Naive thymus-derived CD4-positive, alpha-beta T cell (primary cell): ENCODE data around the gene DOCK9. TPM values are rescaled to one million over a fixed set of nuclear protein-coding genes. Genes with fewer than 3 reads are reported as not detected.
A peak's percentile ranks its signal among the peaks of the same experiment; 100 is the strongest.

Experiments
- ATAC-seq: fragments of 150-1000 bp; cut with Tn5 transposase; 2 replicates; pipeline ENCODE4 v1.10.0; 2021; ENCODE audit warnings: mild to moderate bottlenecking, moderate library complexity
- CTCF ChIA-PET: fragments of 350-600 bp; sonication (Branson Sonifier 250); formaldehyde crosslinking; loops from one replicate; lab custom pipeline; 2021; ENCODE audit warnings: antibody characterized with exemption; lab: Charles Lee
- POLR2A ChIA-PET: fragments of 350-600 bp; sonication (Branson Sonifier 250); formaldehyde crosslinking; loops from one replicate; lab custom pipeline; 2021; ENCODE audit warnings: antibody characterized with exemption, inconsistent platforms; lab: Charles Lee
- DNase-seq, 9 donors: peaks; one replicate each; pipeline versions ENCODE4 v3.0.0 to v3.0.0-alpha.2; 2020 to 2022; ENCODE audit warnings: mixed read lengths in 1 of 9
- H3K27ac ChIP-seq: one replicate; pipeline ENCODE4 v1.7.0; 2013; ENCODE audit warnings: mild to moderate bottlenecking, low read depth, low read length, moderate library complexity
- H3K27me3 ChIP-seq, 2 donors: one replicate each; pipeline ENCODE4 v1.7.0; 2013; ENCODE audit warnings: low read length in 2 of 2, mild to moderate bottlenecking in 2 of 2, moderate library complexity in 2 of 2; ENCODE audit not compliant: control insufficient read depth in 2 of 2, insufficient read depth in 2 of 2
- H3K36me3 ChIP-seq, 3 experiments: 1 replicate in 2 of 3; 2 replicates in 1 of 3; pipeline ENCODE4 v1.7.0; 2013; ENCODE audit warnings: low read length in 3 of 3, mild to moderate bottlenecking in 3 of 3, moderate library complexity in 1 of 3; ENCODE audit not compliant: insufficient read depth in 3 of 3, control insufficient read depth in 2 of 3
- H3K4me1 ChIP-seq, 2 donors: one replicate each; pipeline ENCODE4 v1.7.0; 2013; ENCODE audit warnings: low read length in 2 of 2, mild to moderate bottlenecking in 2 of 2, moderate library complexity in 1 of 2; ENCODE audit not compliant: control insufficient read depth in 2 of 2, insufficient read depth in 2 of 2
- H3K4me3 ChIP-seq: 2 replicates; pipeline ENCODE4 v1.7.0; 2013; ENCODE audit warnings: mild to moderate bottlenecking, low read length
- H3K9me3 ChIP-seq, 3 experiments: 1 replicate in 2 of 3; 2 replicates in 1 of 3; pipeline ENCODE4 v1.7.0; 2013; ENCODE audit warnings: low read length in 3 of 3; ENCODE audit not compliant: control insufficient read depth in 2 of 3
- H3K27ac Mint-ChIP-seq, 9 donors: one replicate each; pipeline ENCODE4 v1.8.0; 2020 to 2022; ENCODE audit warnings: mixed read lengths in 9 of 9, mild to moderate bottlenecking in 8 of 9, moderate library complexity in 5 of 9, inconsistent platforms in 2 of 9
- H3K27me3 Mint-ChIP-seq, 5 donors: one replicate each; pipeline ENCODE4 v1.8.0; 2021 to 2022; ENCODE audit warnings: mixed read lengths in 5 of 5, mild to moderate bottlenecking in 1 of 5
- H3K36me3 Mint-ChIP-seq, 5 donors: one replicate each; pipeline ENCODE4 v1.8.0; 2020 to 2022; ENCODE audit warnings: mixed read lengths in 5 of 5, mild to moderate bottlenecking in 3 of 5, inconsistent platforms in 1 of 5
- H3K4me1 Mint-ChIP-seq, 7 donors: one replicate each; pipeline ENCODE4 v1.8.0; 2020 to 2022; ENCODE audit warnings: mixed read lengths in 7 of 7, mild to moderate bottlenecking in 3 of 7, inconsistent platforms in 1 of 7
- H3K4me3 Mint-ChIP-seq, 10 donors: one replicate each; pipeline ENCODE4 v1.8.0; 2020 to 2022; ENCODE audit warnings: mild to moderate bottlenecking in 10 of 10, mixed read lengths in 10 of 10, moderate library complexity in 6 of 10, inconsistent platforms in 2 of 10
- H3K9me3 Mint-ChIP-seq, 11 donors: one replicate each; pipeline ENCODE4 v1.8.0; 2020 to 2022; ENCODE audit warnings: mixed read lengths in 11 of 11, mild to moderate bottlenecking in 4 of 11, inconsistent platforms in 1 of 11, moderate library complexity in 1 of 11
- intact Hi-C, 2 donors: fragments of 100-400 bp; cut with micrococcal nuclease; formaldehyde crosslinking; loops; one replicate each; pipeline ENCODE4 v1.15.1; 2023
- polyA plus RNA-seq, 2 donors: library from polyadenylated mRNA; unstranded; fragments of 300-500 nt; fragmentation: Illumina TruSeq; gene quantifications; one replicate each; pipeline ENCODE4 v1.2.3, GENCODE V29; 2021
- total RNA-seq, 6 experiments: library from RNA in 5 of 6; stranded (reverse) in 5 of 6; gene quantifications; 1 replicate in 5 of 6; 2 replicates in 1 of 6; pipeline ENCODE4 v1.2.3 and lab custom pipeline; 2021 to 2026

Gene DOCK9
- total and polyA plus RNA-seq, 7 experiments from 2014 or later: 22.2 to 214 (median 122) TPM

DNA sequence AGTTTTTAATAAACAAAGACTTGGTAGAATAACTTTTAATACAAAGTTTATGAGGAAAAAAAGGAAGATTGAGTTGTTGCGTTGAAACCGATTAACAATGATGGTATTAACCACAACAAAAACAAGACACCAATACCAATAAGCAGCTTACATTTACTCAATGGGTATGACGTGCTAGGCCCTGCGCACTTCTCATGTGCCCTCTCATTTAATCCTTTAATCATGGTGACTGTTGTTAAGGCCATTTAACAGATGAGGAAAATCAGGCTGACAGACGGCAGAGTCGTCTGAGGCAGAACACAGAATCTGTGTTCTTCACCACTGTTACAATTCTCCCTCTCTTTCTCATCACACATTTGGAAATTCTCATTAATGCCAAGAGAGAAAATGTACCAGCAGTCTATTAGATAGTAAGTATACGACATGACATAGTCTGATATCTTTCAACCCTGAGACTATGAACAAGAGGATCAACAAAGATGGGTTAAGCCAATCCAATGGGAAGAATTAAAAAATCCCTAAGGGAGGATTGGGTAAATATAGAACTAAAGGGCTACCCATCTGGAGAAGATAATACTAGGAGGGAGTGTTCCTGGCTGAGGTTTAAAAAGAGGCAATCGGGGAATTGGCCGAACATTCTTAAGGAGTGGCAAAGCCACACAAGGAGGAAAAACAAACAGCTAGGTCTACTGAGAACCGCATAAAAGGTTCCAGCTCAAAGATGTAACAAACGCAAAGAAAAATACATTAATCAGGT lies 54.0 kb downstream of the DOCK9 start:
- peaks cover 13 to 43% (median 37%) of the 10 kb centered on the region in 7 donors for H3K4me1 Mint-ChIP-seq
- H3K36me3 Mint-ChIP-seq: peaks cover 20 to 76% (median 65%) of the 10 kb centered on the region in 5 donors
- peaks cover 10 to 11% of the 10 kb centered on the region in 2 donors for H3K4me1 ChIP-seq
- ChIA-PET POLR2A (interaction anchor here (2.6 kb wide), 1 partner anchor 9 kb away, joined by 7 read pairs; no protein-coding TSS in a partner anchor), CTCF (interaction anchor here (0.7 kb wide), 1 partner anchor 17 kb away, joined by 3 read pairs; no protein-coding TSS in a partner anchor)
- ATAC-seq: no peak
- no peaks in the 10 kb centered on the region for H3K27me3 ChIP-seq
- peaks cover 0 to 24% (median 7%) of the 10 kb centered on the region in 3 experiments for H3K36me3 ChIP-seq
- H3K27ac ChIP-seq: no peak overlapping the region
- peak overlapping the region in 1 of 9 donors; percentile 34 for H3K27ac Mint-ChIP-seq
- intact Hi-C loops: no loop called here
- no peak for DNase-seq
- H3K4me3 ChIP-seq: no peak overlapping the region
- H3K9me3 ChIP-seq: no peaks in the 10 kb centered on the region
- H3K4me3 Mint-ChIP-seq: no peak overlapping the region
- H3K27me3 Mint-ChIP-seq: no peaks in the 10 kb centered on the region
- H3K9me3 Mint-ChIP-seq: peaks cover 0 to 2% (median 0%) of the 10 kb centered on the region in 11 donors

DNA sequence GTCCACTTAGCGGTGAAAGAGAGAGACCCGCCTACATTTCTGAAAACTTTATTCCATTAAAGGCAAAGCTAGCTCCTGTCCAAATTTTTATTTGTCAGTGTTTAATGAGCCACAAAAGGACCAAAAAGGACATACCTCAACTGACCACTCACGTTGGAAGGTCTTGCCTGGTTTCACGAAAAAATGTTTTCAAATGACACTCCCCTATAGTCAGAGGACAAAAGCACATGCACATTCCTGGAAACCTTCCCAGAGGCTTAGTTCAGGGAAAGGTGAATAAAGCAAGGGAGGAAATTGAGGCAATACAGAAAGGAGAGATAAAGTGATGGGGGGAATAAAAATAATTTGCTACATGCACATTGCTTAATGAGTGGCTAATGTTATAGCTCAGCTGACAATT lies 55.6 kb downstream of the DOCK9 start:
- Mint-ChIP-seq H3K4me3 (no peak overlapping the region), H3K9me3 (peaks cover 0 to 6% (median 0%) of the 10 kb centered on the region in 11 donors), H3K27ac (no peak overlapping the region), H3K4me1 (peaks cover 25 to 47% (median 41%) of the 10 kb centered on the region in 7 donors), H3K36me3 (peaks cover 23 to 78% (median 69%) of the 10 kb centered on the region in 5 donors), H3K27me3 (no peaks in the 10 kb centered on the region)
- Histone ChIP-seq H3K27ac (no peak overlapping the region), H3K27me3 (no peaks in the 10 kb centered on the region), H3K4me1 (peaks cover 12 to 16% of the 10 kb centered on the region in 2 donors), H3K9me3 (no peaks in the 10 kb centered on the region), H3K4me3 (no peak overlapping the region), H3K36me3 (peaks cover 0 to 24% (median 7%) of the 10 kb centered on the region in 3 experiments)
- ATAC-seq (no peak), DNase-seq (no peak)
- POLR2A ChIA-PET: no interaction called here
- CTCF ChIA-PET: no interaction called here
- intact Hi-C loops: no loop called here

DNA sequence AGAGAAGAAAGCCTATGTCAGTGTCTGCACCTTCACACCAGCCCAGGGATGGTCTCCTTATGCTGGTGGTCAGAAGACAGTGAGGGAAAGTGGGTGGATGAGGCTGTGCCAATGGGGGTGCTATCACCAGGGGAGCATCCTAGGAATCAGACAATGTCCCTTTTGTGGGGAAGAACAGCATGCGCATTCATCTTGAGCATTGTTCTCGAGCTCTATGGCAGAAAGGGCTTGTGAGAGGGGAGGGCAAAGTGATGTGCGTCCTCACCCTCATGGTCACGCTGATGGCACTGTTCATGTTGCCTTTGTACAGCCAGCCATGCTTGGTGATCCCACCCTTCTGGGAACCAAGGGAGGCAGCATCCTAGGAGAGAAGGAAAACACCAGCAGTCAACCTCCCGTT lies 56.1 kb downstream of the DOCK9 start:
- DNase-seq: no peak
- no peak overlapping the region for H3K4me3 ChIP-seq
- H3K4me3 Mint-ChIP-seq: no peak overlapping the region
- intact Hi-C loops: no loop called here
- H3K36me3 ChIP-seq: peaks cover 0 to 24% (median 7%) of the 10 kb centered on the region in 3 experiments
- peaks cover 25 to 46% (median 43%) of the 10 kb centered on the region in 7 donors for H3K4me1 Mint-ChIP-seq
- ChIA-PET CTCF (interaction anchor here (0.7 kb wide), 1 partner anchor 23 kb away, joined by 3 read pairs; no protein-coding TSS in a partner anchor), POLR2A (no interaction called here)
- H3K36me3 Mint-ChIP-seq: peaks cover 23 to 79% (median 69%) of the 10 kb centered on the region in 5 donors
- H3K27ac ChIP-seq: no peak overlapping the region
- H3K9me3 Mint-ChIP-seq: peaks cover 0 to 6% (median 0%) of the 10 kb centered on the region in 11 donors
- no peaks in the 10 kb centered on the region for H3K27me3 ChIP-seq
- ATAC-seq: no peak
- H3K9me3 ChIP-seq: no peaks in the 10 kb centered on the region
- H3K27ac Mint-ChIP-seq: no peak overlapping the region
- H3K4me1 ChIP-seq: peaks cover 12 to 16% of the 10 kb centered on the region in 2 donors
- no peaks in the 10 kb centered on the region for H3K27me3 Mint-ChIP-seq

DNA sequence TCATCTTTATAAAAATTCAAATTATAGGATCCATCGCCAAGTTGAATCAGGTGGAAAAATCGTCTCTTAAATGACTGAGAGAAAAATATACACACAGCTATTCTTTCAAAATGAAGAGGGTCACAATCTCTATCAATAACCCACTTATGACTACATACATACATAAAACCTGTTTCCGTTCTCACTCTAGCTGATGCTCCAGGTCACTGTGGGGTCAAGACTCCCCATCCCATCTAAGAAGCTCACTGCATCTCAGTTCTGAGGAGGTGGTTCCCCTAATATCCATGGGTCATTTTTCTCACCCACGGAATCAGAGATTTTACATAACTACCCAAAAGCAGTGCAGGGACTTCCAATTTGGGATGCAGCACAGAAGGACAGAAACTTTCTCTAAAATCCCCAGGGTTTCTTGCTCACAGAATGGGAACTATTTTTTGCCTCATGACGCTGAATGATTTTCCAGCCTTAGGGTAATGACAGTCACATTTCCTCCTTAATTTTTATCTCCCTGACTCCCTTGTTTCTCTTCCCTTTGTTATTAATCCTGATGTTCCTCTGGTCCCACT lies 56.8 kb downstream of the DOCK9 start:
- H3K9me3 Mint-ChIP-seq: peaks cover 0 to 6% (median 0%) of the 10 kb centered on the region in 11 donors
- POLR2A ChIA-PET: interaction anchor here (0.5 kb wide), 1 partner anchor 29 kb away, joined by 4 read pairs; no protein-coding TSS in a partner anchor

DNA sequence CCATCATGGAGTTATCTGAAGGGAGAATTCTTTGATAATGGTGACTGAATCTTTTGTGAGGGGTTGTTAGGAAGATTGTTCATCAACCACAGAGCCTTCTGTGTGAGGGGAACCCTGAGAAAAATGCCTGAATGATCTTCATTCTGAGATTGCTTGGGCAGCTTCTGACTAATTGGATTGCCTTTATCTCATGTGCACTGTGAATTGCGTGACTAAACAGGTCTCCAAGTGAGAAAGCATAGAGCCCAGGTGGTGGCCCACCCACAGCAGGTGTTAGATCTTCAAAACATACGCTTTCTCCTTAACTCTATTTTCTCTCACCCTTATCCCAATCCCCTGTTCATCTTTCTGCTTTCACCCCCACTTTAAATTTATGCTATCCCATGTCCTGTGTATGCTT lies 58.3 kb downstream of the DOCK9 start:
- Mint-ChIP-seq H3K36me3 (peaks cover 36 to 83% (median 70%) of the 10 kb centered on the region in 5 donors), H3K9me3 (peaks cover 0 to 6% (median 0%) of the 10 kb centered on the region in 11 donors), H3K4me3 (peak overlapping the region in 6 of 10 donors; percentile 4 to 55 (median 33)), H3K27me3 (no peaks in the 10 kb centered on the region), H3K4me1 (peaks cover 27 to 59% (median 41%) of the 10 kb centered on the region in 7 donors), H3K27ac (peak overlapping the region in 7 of 9 donors; percentile 31 to 82 (median 67))
- ChIA-PET CTCF (interaction anchor here (1.1 kb wide), 1 partner anchor 11 kb away, joined by 3 read pairs; no protein-coding TSS in a partner anchor), POLR2A (interaction anchor here (1.2 kb wide), 1 partner anchor 282 kb away, joined by 3 read pairs; the partner anchor contains the start of gene UBAC2)
- ATAC-seq (no peak), DNase-seq (no peak)
- peaks cover 4 to 44% (median 7%) of the 10 kb centered on the region in 3 experiments for H3K36me3 ChIP-seq
- intact Hi-C loops: loop anchor here in 1 of 2 donors (10.0 kb wide), 1 partner anchor 1485 kb away; the partner anchor contains the start of gene RAP2A
- H3K27ac ChIP-seq: no peak overlapping the region
- H3K9me3 ChIP-seq: no peaks in the 10 kb centered on the region
- H3K4me1 ChIP-seq: peaks cover 12 to 16% of the 10 kb centered on the region in 2 donors
- H3K27me3 ChIP-seq: no peaks in the 10 kb centered on the region
- H3K4me3 ChIP-seq: no peak overlapping the region

More for the DNA sequence above, 56.8 kb downstream of the DOCK9 start:
- peaks cover 25 to 46% (median 40%) of the 10 kb centered on the region in 7 donors for H3K4me1 Mint-ChIP-seq
- DNase-seq (no peak), ATAC-seq (no peak)
- H3K27ac Mint-ChIP-seq: peak overlapping the region in 3 of 9 donors; percentile 3 to 22 (median 19)
- Histone ChIP-seq H3K4me1 (peaks cover 12 to 16% of the 10 kb centered on the region in 2 donors), H3K27me3 (no peaks in the 10 kb centered on the region), H3K9me3 (no peaks in the 10 kb centered on the region), H3K36me3 (peaks cover 0 to 29% (median 7%) of the 10 kb centered on the region in 3 experiments), H3K4me3 (no peak overlapping the region), H3K27ac (no peak overlapping the region)
- no peaks in the 10 kb centered on the region for H3K27me3 Mint-ChIP-seq
- peak overlapping the region in 1 of 10 donors; percentile 10 for H3K4me3 Mint-ChIP-seq
- CTCF ChIA-PET: interaction anchor here (0.7 kb wide), 1 partner anchor 24 kb away, joined by 3 read pairs; no protein-coding TSS in a partner anchor
- intact Hi-C loops: no loop called here
- H3K36me3 Mint-ChIP-seq: peaks cover 23 to 77% (median 68%) of the 10 kb centered on the region in 5 donors

DNA sequence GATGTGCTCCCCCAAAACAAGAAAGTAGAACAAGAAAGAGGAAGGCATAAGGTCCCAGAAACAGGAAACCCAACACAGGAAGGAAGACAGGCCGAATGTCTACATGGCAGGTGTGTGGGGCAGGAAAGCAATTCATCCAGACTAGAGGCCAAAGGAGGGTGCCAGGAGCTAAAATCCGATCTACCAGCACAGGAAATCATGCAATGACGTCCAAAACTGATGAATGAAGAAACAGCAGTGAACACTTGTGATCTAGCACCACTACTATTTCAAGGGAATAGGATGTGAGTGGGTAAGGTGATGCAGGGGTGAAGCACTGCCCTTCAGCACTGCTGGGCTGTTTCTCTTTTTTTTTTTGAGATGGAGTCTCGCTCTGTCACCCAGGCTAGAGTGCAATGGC lies 59.1 kb downstream of the DOCK9 start:
- ATAC-seq: peak; percentile 48

More for the DNA sequence above, 59.1 kb downstream of the DOCK9 start:
- ChIA-PET POLR2A (interaction anchor here (0.6 to 1.0 kb wide), 3 partner anchors 12 to 125 kb away, joined by 3 read pairs; no protein-coding TSS in a partner anchor), CTCF (no interaction called here)
- Histone ChIP-seq H3K9me3 (no peaks in the 10 kb centered on the region), H3K27me3 (no peaks in the 10 kb centered on the region), H3K4me3 (no peak overlapping the region), H3K27ac (no peak overlapping the region), H3K36me3 (peaks cover 7 to 49% (median 8%) of the 10 kb centered on the region in 3 experiments), H3K4me1 (peaks cover 12 to 16% of the 10 kb centered on the region in 2 donors)
- peak in 5 of 9 donors; percentile 27 to 51 (median 46) for DNase-seq
- intact Hi-C loops: loop anchor here in 1 of 2 donors (1.0 to 10.0 kb wide), 2 partner anchors 8 to 1484 kb away; partner anchors contain the start of gene RAP2A
- no peaks in the 10 kb centered on the region for H3K27me3 Mint-ChIP-seq
- peaks cover 27 to 61% (median 45%) of the 10 kb centered on the region in 7 donors for H3K4me1 Mint-ChIP-seq
- H3K9me3 Mint-ChIP-seq: peaks cover 0 to 6% (median 0%) of the 10 kb centered on the region in 11 donors
- H3K36me3 Mint-ChIP-seq: peaks cover 36 to 82% (median 69%) of the 10 kb centered on the region in 5 donors
- peak overlapping the region in 8 of 10 donors; percentile 24 to 74 (median 44) for H3K4me3 Mint-ChIP-seq
- peak overlapping the region in 8 of 9 donors; percentile 0 to 82 (median 70) for H3K27ac Mint-ChIP-seq
